HG03064 (cell line): ENCODE data around the gene TICAM2.

Experiments
- ATAC-seq: cut with Tn5 transposase; IDR thresholded peaks from one replicate; pipeline ENCODE4 v1.9.1; 2021; ENCODE audit warnings: low read depth; ENCODE audit not compliant: unreplicated experiment

The TICAM2 gene

GRCh38 chr5:115611873-115612272, 9.6 kb upstream of the TICAM2 start:
- no peak for ATAC-seq

DNA sequence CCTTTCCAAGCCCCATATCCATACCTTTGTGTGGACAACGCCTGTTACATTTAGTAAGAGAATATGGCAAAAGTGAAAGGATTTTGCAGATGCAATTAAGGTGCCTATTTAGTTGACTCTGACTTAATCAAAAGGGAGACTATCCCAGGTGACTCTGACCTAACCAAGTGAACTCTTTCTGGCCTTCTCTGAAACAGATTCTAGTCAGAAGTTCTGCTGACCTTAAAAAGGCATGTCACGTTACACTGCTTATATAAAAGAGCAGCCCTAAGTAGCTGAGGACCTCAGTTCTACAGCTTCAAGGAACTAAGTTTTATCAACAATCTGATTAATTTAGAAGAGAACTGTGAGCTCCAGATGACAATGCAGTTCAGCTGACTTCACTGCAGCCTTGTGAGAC, 5.7 kb upstream of the TICAM2 start:
- no peak for ATAC-seq

GRCh38 chr5:115605436-115605835, 3.2 kb upstream of the TICAM2 start:
- no peak for ATAC-seq

GRCh38 chr5:115602591-115603125, 379 bp upstream of the TICAM2 start:
- ATAC-seq, result no peak

DNA sequence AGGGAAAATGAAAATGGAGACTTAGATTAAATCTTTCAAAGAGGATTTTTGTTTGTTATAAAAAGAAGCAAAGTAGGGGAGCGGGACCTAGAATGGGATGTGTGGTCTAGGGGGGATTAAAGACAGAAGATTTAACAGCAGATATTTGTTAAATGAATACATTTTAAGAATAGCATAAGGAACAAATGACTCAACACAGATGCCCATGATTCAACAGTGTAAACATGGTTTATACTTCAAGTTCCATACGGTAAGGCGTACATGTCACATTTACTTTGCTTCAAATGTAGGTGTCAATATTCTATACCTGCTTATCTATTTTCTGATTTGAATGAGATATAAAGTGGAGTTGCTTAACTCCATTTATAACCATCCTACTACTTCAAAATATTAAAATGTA, 1.5 kb downstream of the TICAM2 start:
- ATAC-seq, result no peak

- ATAC-seq, result peak; percentile 3
Measured at GRCh38 chr5:115599924-115600323, 2.4 kb downstream of the TICAM2 start.

GRCh38 chr5:115599502-115599901, 2.8 kb downstream of the TICAM2 start:
- peak; percentile 43 for ATAC-seq

GRCh38 chr5:115594128-115595047, 7.9 kb downstream of the TICAM2 start:
- no peak for ATAC-seq

- no peak for ATAC-seq
Measured at GRCh38 chr5:115589043-115589442, 13.2 kb downstream of the TICAM2 start.

- ATAC-seq, result no peak
Measured at GRCh38 chr5:115588640-115589039, 13.6 kb downstream of the TICAM2 start.

GRCh38 chr5:115586525-115587146, 15.6 kb downstream of the TICAM2 start:
- no peak for ATAC-seq

- ATAC-seq, result no peak
Measured at GRCh38 chr5:115585265-115585664, 17.0 kb downstream of the TICAM2 start.

- no peak for ATAC-seq
Measured at GRCh38 chr5:115584501-115584900, 17.8 kb downstream of the TICAM2 start.

DNA sequence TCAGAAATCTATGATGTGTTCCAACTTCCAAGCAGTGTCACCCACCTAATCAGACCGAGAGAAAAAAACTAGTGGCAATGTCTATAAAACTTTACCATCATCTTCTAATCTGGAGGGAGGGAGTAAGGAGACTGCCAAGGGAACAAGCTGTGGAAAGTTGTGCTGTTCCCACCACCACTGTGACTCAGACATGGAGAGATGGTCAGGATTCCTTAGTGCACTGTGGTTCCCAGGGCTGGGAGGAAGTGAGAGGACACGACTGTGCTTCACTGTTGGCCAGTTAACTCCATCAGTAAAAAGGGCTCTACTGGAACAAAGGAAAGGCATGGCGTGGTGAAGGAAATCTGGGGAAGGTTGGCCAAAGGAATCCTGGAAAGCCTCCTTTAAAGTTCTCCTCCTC, 18.8 kb downstream of the TICAM2 start:
- ATAC-seq, result no peak

DNA sequence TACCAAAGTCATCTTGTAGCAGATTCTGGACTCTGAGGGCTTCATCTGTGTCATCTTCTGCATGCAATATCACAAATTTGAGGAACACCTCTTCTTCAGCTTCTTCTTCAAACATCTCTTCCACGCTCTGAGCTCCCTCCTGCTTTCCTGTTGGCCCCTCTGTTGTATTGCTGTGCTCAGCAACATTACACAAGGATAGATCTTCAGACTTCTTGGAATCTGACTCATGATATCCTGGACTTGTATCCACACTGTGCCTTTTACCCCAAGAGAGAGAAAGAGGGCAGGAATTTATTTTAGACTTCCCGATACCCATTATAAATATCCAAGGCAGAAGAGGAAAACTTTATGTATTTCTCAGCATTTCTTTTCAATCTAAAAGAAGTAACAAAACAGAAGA, 21.3 kb downstream of the TICAM2 start:
- no peak for ATAC-seq

DNA sequence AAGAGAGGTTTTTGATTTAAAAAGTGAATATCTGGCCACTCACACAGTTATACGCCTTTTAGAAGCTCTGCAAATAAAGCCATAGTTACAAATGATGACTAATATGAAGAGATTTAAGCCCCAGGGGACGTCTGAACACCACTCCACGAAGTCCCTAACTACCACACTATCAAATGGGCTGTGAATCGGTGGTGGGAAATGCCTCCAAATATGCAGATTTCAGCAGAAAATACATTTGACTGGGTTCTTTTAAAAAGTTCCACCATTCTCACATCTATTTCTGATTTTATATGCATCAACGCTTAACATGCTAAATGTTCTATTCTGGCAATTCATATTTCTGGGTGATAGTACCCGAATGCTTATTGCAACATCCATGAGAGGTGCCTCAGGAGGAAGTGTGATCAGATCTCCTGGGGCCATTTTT, 22.5 kb downstream of the TICAM2 start:
- peak; percentile 62 for ATAC-seq

- ATAC-seq, result peak; percentile 1
Measured at GRCh38 chr5:115579216-115579615, 23.1 kb downstream of the TICAM2 start.

- peak; percentile 66 for ATAC-seq
Measured at GRCh38 chr5:115578657-115579056, 23.6 kb downstream of the TICAM2 start.

DNA sequence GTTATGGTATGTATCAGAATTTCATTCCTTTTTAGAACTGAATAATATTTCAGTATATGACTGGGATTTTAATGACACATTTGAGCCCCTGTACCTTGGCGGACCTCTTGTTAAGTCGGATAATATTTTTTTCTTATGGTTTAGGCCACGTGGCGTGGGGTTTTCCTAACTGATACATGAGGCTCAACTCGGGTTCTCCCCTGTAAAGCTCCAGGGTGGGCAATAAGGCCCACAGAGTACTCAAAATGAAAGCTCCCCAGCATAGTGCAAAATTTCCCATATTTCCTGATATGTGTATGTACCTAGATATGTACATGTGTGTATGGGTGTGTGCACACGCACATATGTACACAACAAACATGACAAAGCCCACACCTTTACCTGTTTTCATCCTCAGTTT, 24.5 kb downstream of the TICAM2 start:
- no peak for ATAC-seq

GRCh38 chr5:115577329-115577728, 24.9 kb downstream of the TICAM2 start:
- no peak for ATAC-seq

GRCh38 chr5:115575167-115576070, 26.9 kb downstream of the TICAM2 start:
- ATAC-seq, result no peak
